Measurements from ENCODE around the gene MED4. TPM values are rescaled to one million over a fixed set of nuclear protein-coding genes. Genes with fewer than 3 reads are reported as not detected.
A peak's percentile ranks its signal among the peaks of the same experiment; 100 is the strongest.

The MED4 gene
- total RNA-seq, 1 experiment from 2014 or later: 51.7 TPM

DNA sequence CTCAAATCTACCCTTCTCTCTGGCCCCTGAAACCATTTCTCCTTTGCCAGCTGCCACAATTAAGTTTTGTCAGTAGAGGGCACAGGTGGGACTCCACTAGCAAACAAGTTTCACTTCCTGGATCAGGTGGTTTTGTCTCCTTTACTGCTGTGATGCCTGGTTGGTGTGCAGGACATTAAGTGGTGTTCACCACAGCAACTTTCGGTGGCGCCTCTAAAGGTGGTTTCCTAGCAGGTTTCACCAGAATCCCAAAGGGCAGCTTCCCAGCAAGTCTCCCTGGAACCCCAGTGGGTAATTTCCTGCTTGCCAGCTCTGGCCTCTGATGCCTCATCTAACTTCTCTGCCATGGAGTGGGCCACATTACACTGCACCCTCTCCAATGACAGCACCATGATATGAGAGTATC lies 16.6 kb downstream of the MED4 start:
- H3K9me3 ChIP-seq (ENCODE audit: low read depth, low read length, poor library complexity, severe bottlenecking): no peaks in the 10 kb centered on the region
- intact Hi-C loops (cut with micrococcal nuclease; ENCODE audit: unreplicated experiment): no loop called here
- BruUV-seq (replicated peaks): no TSS peak
- DNase-seq (ENCODE audit: low spot score): peak; percentile 4
- H3K4me1 ChIP-seq (ENCODE audit: insufficient read depth, low read length, poor library complexity, severe bottlenecking): no peaks in the 10 kb centered on the region
- H3K36me3 ChIP-seq (ENCODE audit: insufficient read depth, low read length, poor library complexity, severe bottlenecking): peaks cover 85% of the 10 kb centered on the region
- H3K27ac ChIP-seq (ENCODE audit: low read depth, low read length, poor library complexity, severe bottlenecking): no peak overlapping the region
- TF ChIP-seq EZH2 (IDR thresholded peaks at IDR 0.05; ENCODE audit: borderline replicate concordance, low read depth, low read length, poor library complexity, severe bottlenecking): no peak
- TF ChIP-seq, protein P1, sequence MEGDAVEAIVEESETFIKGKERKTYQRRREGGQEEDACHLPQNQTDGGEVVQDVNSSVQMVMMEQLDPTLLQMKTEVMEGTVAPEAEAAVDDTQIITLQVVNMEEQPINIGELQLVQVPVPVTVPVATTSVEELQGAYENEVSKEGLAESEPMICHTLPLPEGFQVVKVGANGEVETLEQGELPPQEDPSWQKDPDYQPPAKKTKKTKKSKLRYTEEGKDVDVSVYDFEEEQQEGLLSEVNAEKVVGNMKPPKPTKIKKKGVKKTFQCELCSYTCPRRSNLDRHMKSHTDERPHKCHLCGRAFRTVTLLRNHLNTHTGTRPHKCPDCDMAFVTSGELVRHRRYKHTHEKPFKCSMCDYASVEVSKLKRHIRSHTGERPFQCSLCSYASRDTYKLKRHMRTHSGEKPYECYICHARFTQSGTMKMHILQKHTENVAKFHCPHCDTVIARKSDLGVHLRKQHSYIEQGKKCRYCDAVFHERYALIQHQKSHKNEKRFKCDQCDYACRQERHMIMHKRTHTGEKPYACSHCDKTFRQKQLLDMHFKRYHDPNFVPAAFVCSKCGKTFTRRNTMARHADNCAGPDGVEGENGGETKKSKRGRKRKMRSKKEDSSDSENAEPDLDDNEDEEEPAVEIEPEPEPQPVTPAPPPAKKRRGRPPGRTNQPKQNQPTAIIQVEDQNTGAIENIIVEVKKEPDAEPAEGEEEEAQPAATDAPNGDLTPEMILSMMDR (conservative IDR thresholded peaks at IDR 0.05; ENCODE audit: low read depth, low read length): 0 out of 2 replicates have a peak, but pooled peaks have one; percentile 14
- ChIA-PET POLR2A (ENCODE audit: low non-redundant PET) (no interaction called here), CTCF (no interaction called here)
- no peaks in the 10 kb centered on the region for H3K27me3 ChIP-seq (replicated peaks; ENCODE audit: insufficient read depth, low read depth, low read length, poor library complexity)
- no peak overlapping the region for H3K4me3 ChIP-seq (ENCODE audit: low read depth, low read length, poor library complexity, severe bottlenecking)

- CTCF ChIA-PET: no interaction called here
- intact Hi-C loops (cut with micrococcal nuclease; ENCODE audit: unreplicated experiment): no loop called here
- POLR2A ChIA-PET (ENCODE audit: low non-redundant PET): no interaction called here
- no peak for TF ChIP-seq EZH2 (IDR thresholded peaks at IDR 0.05; ENCODE audit: borderline replicate concordance, low read depth, low read length, poor library complexity, severe bottlenecking)
- TF ChIP-seq, protein P1 (conservative IDR thresholded peaks at IDR 0.05; ENCODE audit: low read depth, low read length): no peak
- no TSS peak for BruUV-seq (replicated peaks)
- Histone ChIP-seq H3K4me1 (ENCODE audit: insufficient read depth, low read length, poor library complexity, severe bottlenecking) (no peaks in the 10 kb centered on the region), H3K27ac (ENCODE audit: low read depth, low read length, poor library complexity, severe bottlenecking) (no peak overlapping the region), H3K9me3 (ENCODE audit: low read depth, low read length, poor library complexity, severe bottlenecking) (peaks cover 21% of the 10 kb centered on the region), H3K36me3 (ENCODE audit: insufficient read depth, low read length, poor library complexity, severe bottlenecking) (peaks cover 77% of the 10 kb centered on the region), H3K27me3 (replicated peaks; ENCODE audit: insufficient read depth, low read depth, low read length, poor library complexity) (no peaks in the 10 kb centered on the region), H3K4me3 (ENCODE audit: low read depth, low read length, poor library complexity, severe bottlenecking) (no peak overlapping the region)
- DNase-seq (ENCODE audit: low spot score): no peak
Measured at GRCh38 chr13:48074006-48074405, 20.9 kb downstream of the MED4 start.

DNA sequence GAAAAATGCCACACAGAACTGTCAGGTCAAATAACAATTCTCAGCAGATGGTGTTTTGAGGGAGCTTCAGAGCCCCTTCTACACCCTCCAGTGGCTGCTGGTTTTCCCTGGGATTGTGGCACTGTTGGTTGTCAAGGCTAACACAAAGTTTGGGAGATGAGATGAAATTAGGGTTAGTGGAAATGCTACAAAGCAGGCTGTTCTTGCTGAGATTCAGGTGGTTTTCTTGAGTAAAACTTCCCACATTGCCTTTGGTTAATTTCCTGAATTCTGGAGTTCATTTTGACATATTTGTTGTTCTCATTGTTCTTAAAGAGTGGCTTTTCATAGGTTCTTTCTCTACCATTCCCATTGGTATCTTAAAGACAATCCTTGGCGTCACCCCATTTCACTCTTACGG lies 22.1 kb downstream of the MED4 start:
- TF ChIP-seq, protein P1 (conservative IDR thresholded peaks at IDR 0.05; ENCODE audit: low read depth, low read length): no peak
- TF ChIP-seq EZH2 (IDR thresholded peaks at IDR 0.05; ENCODE audit: borderline replicate concordance, low read depth, low read length, poor library complexity, severe bottlenecking): no peak
- no TSS peak for BruUV-seq (replicated peaks)
- intact Hi-C loops (cut with micrococcal nuclease; ENCODE audit: unreplicated experiment): no loop called here
- ChIA-PET CTCF (no interaction called here), POLR2A (ENCODE audit: low non-redundant PET) (no interaction called here)
- Histone ChIP-seq H3K4me3 (ENCODE audit: low read depth, low read length, poor library complexity, severe bottlenecking) (no peak overlapping the region), H3K27me3 (replicated peaks; ENCODE audit: insufficient read depth, low read depth, low read length, poor library complexity) (no peaks in the 10 kb centered on the region), H3K4me1 (ENCODE audit: insufficient read depth, low read length, poor library complexity, severe bottlenecking) (no peaks in the 10 kb centered on the region), H3K9me3 (ENCODE audit: low read depth, low read length, poor library complexity, severe bottlenecking) (peaks cover 33% of the 10 kb centered on the region), H3K36me3 (ENCODE audit: insufficient read depth, low read length, poor library complexity, severe bottlenecking) (peaks cover 78% of the 10 kb centered on the region), H3K27ac (ENCODE audit: low read depth, low read length, poor library complexity, severe bottlenecking) (no peak overlapping the region)
- no peak for DNase-seq (ENCODE audit: low spot score)

All from A673 (cell line).